Activated CD8-positive, alpha-beta memory T cell treated with anti-CD3 and anti-CD28 coated beads, Interleukin-2, amount 50 U/mL, for 24 hours (primary cell): ENCODE data around the gene SASH1.

Source experiments
- DNase-seq: peaks from one replicate; pipeline ENCODE4 v3.0.0-alpha.2; 2020; ENCODE audit errors: extremely low read depth

The SASH1 gene

GRCh38 chr6:148342350-148343046 is at the start of gene SASH1:
TSS of gene SASH1 (plus strand) at chr6:148342838. CDS start at chr6:148343068, 230 bp downstream.
- DNase-seq = no peak

GRCh38 chr6:148293181-148293995 is 49.2 kb upstream of the SASH1 start:
- DNase-seq = no peak

GRCh38 chr6:148294059-148294458 is 48.6 kb upstream of the SASH1 start:
- DNase-seq = no peak

GRCh38 chr6:148295261-148295887 is 47.3 kb upstream of the SASH1 start:
- no peak for DNase-seq

- no peak for DNase-seq
Measured at GRCh38 chr6:148296771-148297170, 45.9 kb upstream of the SASH1 start.

GRCh38 chr6:148298683-148299082 is 44.0 kb upstream of the SASH1 start:
- DNase-seq = no peak

- DNase-seq = no peak
Measured at GRCh38 chr6:148303616-148304015, 39.0 kb upstream of the SASH1 start.

GRCh38 chr6:148304976-148305375 is 37.7 kb upstream of the SASH1 start:
- no peak for DNase-seq

GRCh38 chr6:148306286-148306685 is 36.4 kb upstream of the SASH1 start:
- DNase-seq = no peak

GRCh38 chr6:148307405-148307804 is 35.2 kb upstream of the SASH1 start:
- DNase-seq = no peak

- no peak for DNase-seq
Measured at GRCh38 chr6:148309301-148309700, 33.3 kb upstream of the SASH1 start.

GRCh38 chr6:148311966-148312669 is 30.5 kb upstream of the SASH1 start:
- DNase-seq = no peak

- DNase-seq = no peak
Measured at GRCh38 chr6:148313488-148313887, 29.1 kb upstream of the SASH1 start.

GRCh38 chr6:148316308-148316707 is 26.3 kb upstream of the SASH1 start:
- no peak for DNase-seq

- no peak for DNase-seq
Measured at GRCh38 chr6:148317051-148317450, 25.6 kb upstream of the SASH1 start.

- DNase-seq = no peak
Measured at GRCh38 chr6:148317739-148318138, 24.9 kb upstream of the SASH1 start.

GRCh38 chr6:148322704-148323103 is 19.9 kb upstream of the SASH1 start:
- DNase-seq = no peak

GRCh38 chr6:148323344-148323743 is 19.3 kb upstream of the SASH1 start:
- DNase-seq = no peak

GRCh38 chr6:148324297-148324985 is 18.2 kb upstream of the SASH1 start:
- no peak for DNase-seq

GRCh38 chr6:148325316-148326068 is 17.1 kb upstream of the SASH1 start:
- no peak for DNase-seq
